HG02763 (cell line): ENCODE results near the gene ATP6AP1.
"Not testable (repeated sequence)": the region's sequence is repeated elsewhere in the genome, so short reads cannot be mapped to it uniquely, and the experiment has no call there.

Source experiments
- ATAC-seq: cut with Tn5 transposase; IDR thresholded peaks from one replicate; pipeline ENCODE4 v1.9.1; 2021; ENCODE audit warnings: mild to moderate bottlenecking, moderate library complexity; ENCODE audit not compliant: unreplicated experiment

ATP6AP1 gene

GRCh38 chrX:154428176-154429171, at the start of gene ATP6AP1:
ATP6AP1 (plus strand) TSS chrX:154428677; CDS start chrX:154428693, 16 bp downstream.
- peak; percentile 95 for ATAC-seq

GRCh38 chrX:154378799-154379568, 49.5 kb upstream of the ATP6AP1 start, which contains the start of gene EMD:
EMD (plus strand) TSS chrX:154379295; CDS start chrX:154379485, 190 bp downstream.
- ATAC-seq = peak; percentile 75

GRCh38 chrX:154379569-154379951, 48.9 kb upstream of the ATP6AP1 start:
- no peak for ATAC-seq

- no peak for ATAC-seq
These were observed 48.3 kb upstream of the ATP6AP1 start for GRCh38 chrX:154380153-154380552.

- ATAC-seq = no peak
These were observed 47.7 kb upstream of the ATP6AP1 start for GRCh38 chrX:154380787-154381186.

- ATAC-seq = no peak
These were observed 47.2 kb upstream of the ATP6AP1 start for GRCh38 chrX:154381271-154381670.

GRCh38 chrX:154382483-154383069, 45.9 kb upstream of the ATP6AP1 start:
- no peak for ATAC-seq

GRCh38 chrX:154383359-154384283, 44.9 kb upstream of the ATP6AP1 start:
- no peak for ATAC-seq

GRCh38 chrX:154384284-154384892, 44.1 kb upstream of the ATP6AP1 start:
- ATAC-seq = no peak

- not testable (repeated sequence) for ATAC-seq
These were observed 40.4 kb upstream of the ATP6AP1 start for GRCh38 chrX:154388094-154388493.

GRCh38 chrX:154388649-154389048, 39.8 kb upstream of the ATP6AP1 start:
- ATAC-seq = not testable (repeated sequence)

GRCh38 chrX:154389812-154390747, 38.4 kb upstream of the ATP6AP1 start:
- ATAC-seq = peak; percentile 66

- not testable (repeated sequence) for ATAC-seq
These were observed 32.1 kb upstream of the ATP6AP1 start for GRCh38 chrX:154396363-154396762.

GRCh38 chrX:154396973-154397887, 31.2 kb upstream of the ATP6AP1 start:
- ATAC-seq = peak; percentile 64

GRCh38 chrX:154397888-154398667, 30.4 kb upstream of the ATP6AP1 start, which contains the start of gene RPL10:
RPL10 (plus strand) TSS chrX:154398377; CDS start chrX:154398520, 143 bp downstream.
- peak; percentile 77 for ATAC-seq

- no peak for ATAC-seq
These were observed 29.6 kb upstream of the ATP6AP1 start for GRCh38 chrX:154398668-154399526.
